GM12801 (cell line): Measurements from ENCODE around the gene COL18A1.

Source experiments
- CTCF ChIP-seq: IDR thresholded peaks from one replicate; pipeline ENCODE4 v1.5.1; 2011; ENCODE audit warnings: control low read depth; ENCODE audit not compliant: insufficient read length; ENCODE audit errors: extremely low read depth

The COL18A1 gene

GRCh38 chr21:45393833-45394638 lies 10.9 kb upstream of the COL18A1 start:
- no peak for TF ChIP-seq CTCF

- TF ChIP-seq CTCF: no peak
Measured at GRCh38 chr21:45396620-45396995, 8.4 kb upstream of the COL18A1 start.

GRCh38 chr21:45397381-45397780 lies 7.6 kb upstream of the COL18A1 start:
- no peak for TF ChIP-seq CTCF

- TF ChIP-seq CTCF: no peak
Measured at GRCh38 chr21:45401054-45401518, 3.9 kb upstream of the COL18A1 start.

GRCh38 chr21:45401916-45402900 lies 2.8 kb upstream of the COL18A1 start:
- TF ChIP-seq CTCF: no peak

GRCh38 chr21:45403133-45403824 lies 1.7 kb upstream of the COL18A1 start:
- no peak for TF ChIP-seq CTCF
